ENCODE results near the gene IPPK.

DNA sequence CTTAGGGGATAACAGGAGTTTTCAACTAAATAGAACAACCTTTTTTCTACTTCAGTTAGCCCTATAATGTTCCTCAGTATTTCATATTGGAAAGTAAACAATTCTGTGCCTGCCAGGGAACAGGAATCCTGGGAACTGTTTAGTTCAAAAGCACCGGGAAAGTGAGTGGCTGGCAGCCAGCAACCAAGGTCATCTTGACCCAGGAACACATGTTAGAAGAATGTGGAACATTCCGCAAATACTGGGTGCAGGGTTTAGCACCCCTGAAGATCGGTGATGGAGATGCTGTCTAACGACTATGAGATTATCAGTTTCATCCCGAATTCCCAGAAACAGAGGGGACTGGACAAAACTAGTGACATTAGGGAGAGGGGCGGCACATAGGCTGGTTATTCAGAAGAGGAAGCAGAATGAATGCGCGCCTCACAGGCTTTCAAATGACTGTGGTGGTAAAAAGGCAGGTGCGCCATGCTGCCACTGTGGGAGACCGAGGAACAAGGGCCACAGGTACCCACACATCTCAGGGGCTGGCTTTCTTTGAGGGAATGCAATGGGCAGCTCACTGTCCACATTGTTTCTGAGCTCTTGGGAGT lies 51.2 kb downstream of the IPPK start:
- TF ChIP-seq, protein P1, sequence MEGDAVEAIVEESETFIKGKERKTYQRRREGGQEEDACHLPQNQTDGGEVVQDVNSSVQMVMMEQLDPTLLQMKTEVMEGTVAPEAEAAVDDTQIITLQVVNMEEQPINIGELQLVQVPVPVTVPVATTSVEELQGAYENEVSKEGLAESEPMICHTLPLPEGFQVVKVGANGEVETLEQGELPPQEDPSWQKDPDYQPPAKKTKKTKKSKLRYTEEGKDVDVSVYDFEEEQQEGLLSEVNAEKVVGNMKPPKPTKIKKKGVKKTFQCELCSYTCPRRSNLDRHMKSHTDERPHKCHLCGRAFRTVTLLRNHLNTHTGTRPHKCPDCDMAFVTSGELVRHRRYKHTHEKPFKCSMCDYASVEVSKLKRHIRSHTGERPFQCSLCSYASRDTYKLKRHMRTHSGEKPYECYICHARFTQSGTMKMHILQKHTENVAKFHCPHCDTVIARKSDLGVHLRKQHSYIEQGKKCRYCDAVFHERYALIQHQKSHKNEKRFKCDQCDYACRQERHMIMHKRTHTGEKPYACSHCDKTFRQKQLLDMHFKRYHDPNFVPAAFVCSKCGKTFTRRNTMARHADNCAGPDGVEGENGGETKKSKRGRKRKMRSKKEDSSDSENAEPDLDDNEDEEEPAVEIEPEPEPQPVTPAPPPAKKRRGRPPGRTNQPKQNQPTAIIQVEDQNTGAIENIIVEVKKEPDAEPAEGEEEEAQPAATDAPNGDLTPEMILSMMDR (IDR thresholded peaks at IDR 0.05 in 4 of 5, conservative IDR thresholded peaks at IDR 0.05 in 1 of 5), result no peak
- TF ChIP-seq POLR2A (IDR thresholded peaks at IDR 0.05), result no peak

Measured in gastrocnemius medialis (tissue), 4 donors.